Activated CD8-positive, alpha-beta memory T cell treated with anti-CD3 and anti-CD28 coated beads, Interleukin-2, amount 50 U/mL, for 24 hours (primary cell): ENCODE results near the gene CCM2.

Experiments used
- DNase-seq: peaks from one replicate; pipeline ENCODE4 v3.0.0-alpha.2; 2020; ENCODE audit errors: extremely low read depth

Gene CCM2

DNA sequence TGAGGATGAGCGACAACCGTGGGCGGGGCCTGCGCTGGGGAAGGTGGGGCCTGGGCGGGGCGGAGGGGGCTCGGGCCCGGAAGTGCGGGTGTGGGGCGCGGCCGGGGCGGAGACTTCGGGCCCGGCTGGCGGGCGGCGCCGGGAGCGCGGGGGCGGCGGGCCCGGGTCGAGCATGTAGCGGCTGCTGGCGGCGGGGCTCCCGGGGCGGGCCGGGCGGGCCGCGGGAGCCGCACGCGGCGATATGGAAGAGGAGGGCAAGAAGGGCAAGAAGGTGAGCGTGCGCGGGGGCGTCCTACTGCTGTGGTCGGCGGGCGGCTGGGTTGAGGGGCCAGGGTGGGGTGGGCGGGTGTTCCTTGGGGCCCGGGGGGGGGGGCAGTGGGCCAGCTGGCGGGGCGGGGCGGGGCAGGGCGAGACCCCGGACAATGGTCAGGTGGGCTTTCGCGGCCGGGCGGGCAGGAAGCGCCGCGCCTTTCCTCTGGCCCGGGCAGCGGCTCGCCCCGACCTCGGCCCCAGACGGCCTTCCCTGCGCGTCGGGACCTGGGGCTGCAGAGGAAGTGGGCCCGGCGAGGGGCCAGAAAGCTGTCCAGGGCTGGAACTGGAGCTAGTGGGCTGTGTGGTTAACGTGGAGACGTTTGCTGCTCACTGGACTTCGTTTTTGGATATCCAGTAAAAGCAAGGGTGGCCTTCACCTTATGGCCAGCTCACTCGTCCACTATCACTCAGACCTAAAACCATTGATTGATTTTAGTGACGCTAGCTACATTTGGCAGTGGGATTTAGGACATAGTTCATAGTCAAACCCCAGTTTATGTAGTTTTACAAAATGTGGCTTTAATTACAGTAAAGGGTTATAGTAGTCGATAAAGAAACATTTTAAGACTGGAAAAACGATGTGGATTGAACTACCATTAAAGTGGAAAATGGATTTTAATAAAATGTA is at the start of gene CCM2:
Gene CCM2 (plus strand): TSS at position 109 of the 940 bp plus-strand sequence. CDS start 133 bp downstream, at position 242.
- no peak for DNase-seq

- DNase-seq = no peak
Measured at GRCh38 chr7:44953156-44953555, 46.8 kb upstream of the CCM2 start.

DNA sequence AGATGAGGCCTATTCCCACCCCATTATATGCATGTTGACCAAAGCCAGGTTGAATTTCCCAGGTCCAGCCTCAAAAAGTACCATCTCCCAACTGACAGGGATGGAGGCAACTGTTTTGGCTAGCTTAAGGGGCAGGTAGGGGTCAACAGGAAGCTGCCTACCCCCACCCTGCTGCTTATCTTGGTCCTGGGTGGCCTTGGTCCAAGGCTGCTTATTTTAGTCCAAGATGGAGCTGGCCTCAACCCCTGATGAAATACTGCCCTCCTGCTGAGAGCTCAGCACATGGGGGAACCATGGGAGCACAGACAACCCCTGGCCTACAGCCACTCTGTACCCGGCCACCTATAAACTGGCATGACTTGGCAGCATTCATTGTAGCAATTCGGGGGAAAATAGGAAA is 44.3 kb upstream of the CCM2 start:
- no peak for DNase-seq

DNA sequence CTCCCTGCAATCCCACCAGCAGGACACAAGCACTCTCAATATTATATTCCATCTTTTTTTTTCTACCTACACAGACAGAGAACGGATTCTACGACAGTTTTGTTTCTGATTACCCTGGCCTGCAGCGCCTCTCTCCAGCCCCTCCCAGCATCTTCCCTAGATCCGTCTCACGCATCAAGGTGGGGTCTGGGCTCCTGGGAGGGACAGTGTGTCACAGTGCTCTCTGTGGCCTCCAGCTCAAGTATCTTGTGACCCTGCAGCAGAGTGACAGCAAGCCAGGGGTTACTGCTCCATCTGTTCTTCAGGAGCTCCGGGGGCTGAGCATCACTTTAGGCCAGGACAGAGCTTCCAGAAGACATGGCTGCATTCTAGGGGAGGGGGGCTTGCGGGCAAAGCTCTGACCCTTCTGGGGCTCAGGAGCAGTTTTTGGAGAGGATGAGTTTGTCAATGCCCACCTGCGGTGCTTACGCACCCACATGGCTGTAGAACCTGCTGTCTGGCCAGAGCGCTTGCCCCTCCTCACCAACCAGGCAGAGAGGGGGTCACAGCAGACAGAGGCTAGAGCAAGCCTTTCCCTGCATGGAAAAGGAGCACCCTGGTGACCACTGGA is 43.7 kb upstream of the CCM2 start:
- no peak for DNase-seq

DNA sequence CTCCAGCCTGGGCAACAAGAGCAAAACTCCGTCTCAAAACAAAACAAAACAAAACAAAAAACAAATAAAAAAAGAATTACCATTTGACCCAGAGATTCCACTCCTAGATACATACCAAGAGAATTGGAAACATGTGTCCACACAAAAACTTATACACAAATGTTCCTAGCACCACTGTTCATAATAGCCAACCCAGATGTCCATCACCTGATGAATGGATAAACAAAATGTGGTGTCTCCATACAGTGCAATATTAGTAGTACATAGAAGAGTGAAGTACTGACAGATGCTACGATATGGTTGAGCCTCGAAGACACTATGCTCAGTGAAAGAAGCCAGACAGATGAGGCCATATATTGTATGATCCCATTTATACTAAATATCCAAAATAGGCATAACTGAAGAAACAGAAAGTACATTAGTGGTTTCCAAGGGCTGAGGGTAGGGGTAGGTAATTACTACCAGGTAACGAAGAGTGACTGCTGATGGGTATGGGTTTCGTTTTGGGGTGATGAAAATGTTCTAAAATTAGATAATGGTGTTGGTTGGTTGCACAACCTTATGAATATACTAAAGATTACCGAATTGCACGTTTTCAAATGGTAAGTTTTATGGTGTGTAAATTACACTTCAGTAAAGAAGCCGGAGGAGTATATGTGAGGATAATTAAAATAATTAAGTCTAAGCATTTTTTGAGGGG is 41.2 kb upstream of the CCM2 start:
- DNase-seq = no peak

DNA sequence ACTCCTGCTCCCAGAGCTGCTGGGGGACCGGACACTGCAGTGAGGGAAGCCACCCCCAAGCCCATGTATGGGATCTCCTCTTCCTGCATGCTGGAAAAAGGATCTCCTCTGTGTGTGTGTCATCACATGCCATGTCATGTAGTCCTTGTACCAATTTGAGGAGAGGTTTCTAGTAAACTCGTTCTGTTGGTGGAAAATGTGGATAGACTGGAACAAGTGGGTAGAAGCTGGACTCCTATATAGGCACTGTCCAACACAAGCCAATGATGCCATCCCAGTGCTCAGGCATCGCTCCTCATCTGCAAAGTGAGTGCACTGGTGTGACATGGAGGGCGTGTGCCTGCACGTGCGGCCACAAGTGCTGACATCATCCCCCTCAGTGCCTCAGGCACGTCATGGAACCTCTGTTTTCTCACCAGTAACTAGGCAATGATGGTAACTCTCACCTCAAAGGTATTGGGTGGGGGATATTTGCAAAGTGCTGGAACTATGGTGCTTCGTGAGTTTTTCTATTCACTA is 40.5 kb upstream of the CCM2 start:
- no peak for DNase-seq

DNA sequence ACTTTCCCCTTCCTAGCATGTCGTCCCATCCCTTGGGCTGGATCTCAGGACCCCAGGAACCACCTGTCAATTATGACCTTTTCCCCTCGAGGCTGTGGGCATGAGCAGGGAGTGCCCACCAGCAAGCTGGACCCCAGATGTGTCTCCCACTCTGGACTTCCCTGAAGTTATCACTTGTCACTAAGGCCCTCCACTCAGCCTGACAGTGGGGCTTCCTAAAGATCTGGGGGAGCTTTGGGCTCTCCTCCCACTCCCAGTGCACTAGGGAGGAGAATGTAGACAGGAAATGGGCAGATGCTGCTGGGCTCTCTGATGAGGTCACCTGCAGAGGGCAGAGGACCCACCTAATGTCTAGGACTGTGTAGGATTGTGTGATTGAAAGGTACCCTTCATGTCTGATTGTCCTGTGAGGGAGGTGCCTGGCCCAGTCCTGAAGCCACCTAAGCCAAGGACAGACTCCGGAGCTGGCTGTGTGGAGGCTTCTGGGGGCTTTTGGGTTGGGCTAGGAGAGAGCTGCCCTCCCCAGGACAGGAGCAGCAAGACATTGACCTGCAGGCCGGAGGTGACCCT is 39.9 kb upstream of the CCM2 start:
- DNase-seq = no peak

DNA sequence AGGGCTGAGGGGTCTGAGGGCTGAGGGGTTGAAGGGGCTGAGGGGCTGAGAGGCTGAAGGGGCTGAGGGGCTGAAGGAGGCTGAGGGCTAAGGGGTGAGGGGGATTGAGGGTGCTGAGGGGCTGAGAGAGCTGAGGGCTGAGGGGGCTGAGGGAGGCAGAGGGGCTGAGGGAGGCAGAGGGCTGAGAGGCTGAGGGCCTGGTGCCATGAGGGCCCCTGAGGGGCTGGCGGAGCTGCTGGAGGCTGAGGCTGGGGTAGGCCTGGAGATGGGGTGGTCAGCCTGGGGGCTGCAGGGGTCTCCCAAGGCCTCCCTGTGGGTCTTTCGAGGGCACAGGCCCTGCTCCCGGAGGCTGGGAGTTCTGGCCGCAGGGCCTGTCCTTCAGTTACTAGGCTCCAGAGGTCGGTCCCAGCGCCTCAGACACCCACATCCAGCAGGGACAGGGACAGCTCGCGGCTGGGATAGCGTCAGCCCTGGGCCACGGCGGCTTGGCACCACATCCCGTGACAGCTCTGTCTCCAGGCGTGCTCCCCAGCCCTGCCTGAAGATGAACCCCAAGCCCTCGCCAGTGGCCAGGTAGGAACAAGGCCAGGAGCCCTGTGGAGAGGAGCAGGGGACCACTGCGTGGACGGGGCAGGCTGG is 38.0 kb upstream of the CCM2 start:
- DNase-seq = no peak

DNA sequence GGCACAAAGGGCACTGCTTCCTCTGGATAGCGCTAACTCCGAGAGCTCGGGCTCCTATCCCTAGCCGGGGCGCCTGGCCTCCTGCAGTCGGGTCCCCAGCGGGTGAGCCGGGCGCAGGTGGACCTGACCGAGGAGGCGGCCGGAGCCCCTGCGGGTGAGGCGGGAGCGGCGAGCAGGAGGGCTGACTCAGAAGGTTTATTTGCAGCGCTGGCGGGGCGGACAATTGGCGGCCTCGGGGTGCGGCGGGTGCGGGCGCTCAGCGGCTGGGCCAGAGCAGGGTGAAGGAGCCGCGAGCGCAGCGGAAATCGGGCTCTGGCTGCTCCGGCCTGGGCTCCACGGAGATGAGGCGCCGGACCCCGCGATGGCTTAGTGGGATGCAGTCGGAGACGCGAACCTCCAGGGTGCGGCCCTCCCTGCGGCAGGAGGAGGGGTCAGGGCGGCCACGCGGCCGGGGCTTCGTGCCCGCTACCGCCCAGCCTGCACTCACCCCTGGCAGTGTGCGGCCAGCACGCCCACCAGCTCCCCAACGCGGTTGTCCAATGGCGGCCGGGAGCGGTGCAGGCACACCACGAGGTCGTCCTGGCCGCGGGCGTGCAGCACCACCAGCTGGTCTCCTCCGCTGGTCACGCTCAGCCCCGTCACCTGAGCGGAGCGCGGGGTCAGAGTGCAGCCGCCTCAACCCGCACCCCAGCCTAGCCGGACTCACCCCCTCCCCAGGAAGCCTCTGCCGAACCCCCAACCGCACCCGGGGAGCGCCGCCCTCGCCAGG is 37.3 kb upstream of the CCM2 start:
- DNase-seq = no peak

- DNase-seq = no peak
Measured at GRCh38 chr7:44963364-44964290, 36.4 kb upstream of the CCM2 start.

- DNase-seq = no peak
Measured at GRCh38 chr7:44964384-44964830, 35.6 kb upstream of the CCM2 start.

- no peak for DNase-seq
Measured at GRCh38 chr7:44964831-44965440, 35.1 kb upstream of the CCM2 start.

GRCh38 chr7:44965441-44965903 is 34.5 kb upstream of the CCM2 start:
- no peak for DNase-seq

GRCh38 chr7:44965937-44966730 is 33.9 kb upstream of the CCM2 start:
- DNase-seq = no peak

GRCh38 chr7:44966731-44967538 is 33.1 kb upstream of the CCM2 start:
- DNase-seq = no peak

- DNase-seq = no peak
Measured at GRCh38 chr7:44967571-44968446, 32.2 kb upstream of the CCM2 start.
